Pancreas (tissue), 10 donors: Measurements from ENCODE around the gene AP5M1. TPM values are rescaled to one million over a fixed set of nuclear protein-coding genes. Genes with fewer than 3 reads are reported as not detected.
"Not testable (repeated sequence)": the region's sequence is repeated elsewhere in the genome, so short reads cannot be mapped to it uniquely, and the experiment has no call there.

ENCODE experiments used
- ATAC-seq, 4 donors: fragments of 200-7000 bp; cut with Tn5 transposase; one replicate each; pipeline versions ENCODE4 v1.8.0 to v1.9.1; 2020; ENCODE audit warnings: mild to moderate bottlenecking in 4 of 4, moderate library complexity in 4 of 4
- DNase-seq, 6 donors: peaks; one replicate each; pipeline ENCODE4 v3.0.0-alpha.2; 2020
- FAIRE-seq: peaks from 2 replicates; lab custom pipeline; 2012; peaks lifted over from hg19 to GRCh38; lab: Jason Lieb, UNC
- H3K27ac ChIP-seq, 4 donors: fragments of 200-600 bp; sonication (generic); 1 replicate in 3 of 4; 2 replicates in 1 of 4; pipeline versions ENCODE4 v1.5.0 to v1.8.0; 2020
- H3K27me3 ChIP-seq, 4 donors: fragments of 200-600 bp; one replicate each; pipeline ENCODE4 v1.8.0; 2021
- H3K36me3 ChIP-seq, 3 donors: fragments of 200-600 bp; sonication (generic) in 1 of 3; one replicate each; pipeline versions ENCODE4 v1.5.0 to v1.8.0; 2020 to 2021
- H3K4me1 ChIP-seq, 3 donors: fragments of 200-600 bp; one replicate each; pipeline ENCODE4 v1.8.0; 2021
- H3K4me3 ChIP-seq, 4 donors: fragments of 200-600 bp; sonication (generic) in 2 of 4; one replicate each; pipeline versions ENCODE4 v1.5.0 to v1.8.0; 2020 to 2021
- H3K9me3 ChIP-seq, 4 donors: fragments of 200-600 bp; one replicate each; pipeline ENCODE4 v1.8.0; 2021
- WGBS, 2 donors: extraction: QIAGEN DNeasy Blood & Tissue Kit; methylation state at CpG; one replicate each; pipeline ENCODE4 v1.1.7; 2013; 5-methylcytosine and 5-hydroxymethylcytosine counted together
- intact Hi-C, 3 donors: fragments of 100-400 bp; cut with DNase I; formaldehyde crosslinking; loops; one replicate each; pipeline versions ENCODE4 v1.11.1 to v1.14.2; 2022
- polyA plus RNA-seq, 2 donors: library from polyadenylated mRNA; stranded (reverse); fragments of 200-250 nt; gene quantifications; one replicate each; pipeline ENCODE4 v1.2.3, GENCODE V29; 2013
- total RNA-seq, 6 donors: library from RNA; stranded (reverse); fragmentation: NEBNext Ultra II Directional in 4 of 6; extraction: Animal tissue kit (Norgen Biotek cat#: 25700) in 4 of 6; gene quantifications; one replicate each; pipeline versions ENCODE4 v1.2.1 to v1.2.4, GENCODE V29; 2021 to 2023
- TF ChIP-seq, protein P1 (sequence below), 4 donors: fragments of 200-600 bp; sonication (generic) in 3 of 4; IDR thresholded peaks; one replicate each; pipeline versions ENCODE4 v1.5.0 to v1.8.0; 2021; ENCODE audit warnings: antibody characterized with exemption in 4 of 4
- donor health status: healthy with polysubstance abuse.
- donor health status: DM: no; HTN: no; CAD: no; lungs with moderate emphysema.
- donor health status: DM: no; HTN: no; CAD: no.
- donor health status: control.
- donor health status: control.
- donor health status: Bipolar disorder and iron deficiency.
- donor health status: DM: yes; HTN: yes; CAD: no.
- donor health status: DM: no; HTN: no; CAD: no.
- donor health status: DM: no; HTN: no; CAD: no.
- donor health status: DM: yes; HTN: yes; CAD: no.

The AP5M1 gene
- total and polyA plus RNA-seq, 8 donors, result 2.3 to 21.0 (median 10.6) TPM

DNA sequence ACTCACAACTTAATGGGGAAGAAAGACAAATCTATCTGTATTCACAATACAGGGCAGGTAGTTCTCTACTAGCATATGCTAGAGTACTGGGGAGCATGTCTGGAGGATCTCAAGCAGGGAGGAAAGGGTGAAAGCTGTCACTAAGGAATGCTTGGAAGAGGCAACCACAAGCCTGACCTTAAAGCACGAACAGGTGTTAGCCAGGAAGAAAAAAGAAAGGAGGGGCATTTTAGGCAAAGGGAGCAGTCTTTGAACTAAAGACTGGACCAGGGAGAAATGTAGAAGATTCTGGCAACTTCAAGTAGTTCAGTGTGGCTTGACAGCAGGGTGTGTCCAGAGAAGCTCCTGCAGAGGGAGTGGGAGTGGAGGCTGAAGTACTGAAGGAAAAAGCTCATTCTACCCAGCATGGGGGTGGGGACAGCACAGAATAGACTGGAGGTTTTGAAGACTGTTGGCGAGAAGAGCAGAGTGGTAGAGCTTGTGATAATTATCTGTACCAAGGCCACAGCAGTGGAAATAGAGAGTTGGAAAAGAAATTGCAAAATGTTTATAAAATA, 50.9 kb downstream of the AP5M1 start:
- Histone ChIP-seq H3K4me1 (no peaks in the 10 kb centered on the region), H3K9me3 (no peaks in the 10 kb centered on the region), H3K4me3 (no peak overlapping the region), H3K27me3 (no peaks in the 10 kb centered on the region), H3K36me3 (no peaks in the 10 kb centered on the region), H3K27ac (no peak overlapping the region)
- ATAC-seq (no peak), FAIRE-seq (no peak), DNase-seq (no peak)
- TF ChIP-seq, protein P1, sequence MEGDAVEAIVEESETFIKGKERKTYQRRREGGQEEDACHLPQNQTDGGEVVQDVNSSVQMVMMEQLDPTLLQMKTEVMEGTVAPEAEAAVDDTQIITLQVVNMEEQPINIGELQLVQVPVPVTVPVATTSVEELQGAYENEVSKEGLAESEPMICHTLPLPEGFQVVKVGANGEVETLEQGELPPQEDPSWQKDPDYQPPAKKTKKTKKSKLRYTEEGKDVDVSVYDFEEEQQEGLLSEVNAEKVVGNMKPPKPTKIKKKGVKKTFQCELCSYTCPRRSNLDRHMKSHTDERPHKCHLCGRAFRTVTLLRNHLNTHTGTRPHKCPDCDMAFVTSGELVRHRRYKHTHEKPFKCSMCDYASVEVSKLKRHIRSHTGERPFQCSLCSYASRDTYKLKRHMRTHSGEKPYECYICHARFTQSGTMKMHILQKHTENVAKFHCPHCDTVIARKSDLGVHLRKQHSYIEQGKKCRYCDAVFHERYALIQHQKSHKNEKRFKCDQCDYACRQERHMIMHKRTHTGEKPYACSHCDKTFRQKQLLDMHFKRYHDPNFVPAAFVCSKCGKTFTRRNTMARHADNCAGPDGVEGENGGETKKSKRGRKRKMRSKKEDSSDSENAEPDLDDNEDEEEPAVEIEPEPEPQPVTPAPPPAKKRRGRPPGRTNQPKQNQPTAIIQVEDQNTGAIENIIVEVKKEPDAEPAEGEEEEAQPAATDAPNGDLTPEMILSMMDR (IDR thresholded peaks at IDR 0.05), result no peak
- 38 to 54% methylated on average over 2 of the region's 2 CpGs for WGBS, 2 donors
- intact Hi-C loops, result loop anchor here in 1 of 3 donors (10.0 kb wide), 1 partner anchor 825 kb away; no protein-coding TSS in a partner anchor

DNA sequence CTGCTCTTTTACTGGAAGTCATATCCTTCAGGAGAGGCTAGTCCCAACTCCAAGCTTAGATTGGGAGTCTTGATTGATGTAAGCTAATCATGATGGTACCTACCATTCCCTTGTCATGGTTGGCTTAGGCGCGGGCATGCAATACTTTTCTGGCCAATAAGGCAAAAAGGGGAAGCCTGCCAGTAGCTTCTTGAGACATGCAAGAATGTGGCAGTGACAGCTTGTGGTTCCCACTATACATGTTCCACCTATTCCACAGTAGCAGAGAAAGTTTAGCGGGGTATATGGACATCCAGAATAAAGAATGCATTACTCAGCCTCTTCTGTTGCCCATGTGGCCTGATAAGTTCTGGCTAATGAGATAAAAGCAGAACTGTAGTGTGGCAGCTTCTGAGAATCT, 55.0 kb downstream of the AP5M1 start:
- ATAC-seq (no peak), DNase-seq (no peak), FAIRE-seq (no peak)
- intact Hi-C loops, result no loop called here
- Histone ChIP-seq H3K36me3 (no peaks in the 10 kb centered on the region), H3K4me3 (no peak overlapping the region), H3K4me1 (no peaks in the 10 kb centered on the region), H3K9me3 (no peaks in the 10 kb centered on the region), H3K27ac (no peak overlapping the region), H3K27me3 (no peaks in the 10 kb centered on the region)
- TF ChIP-seq, protein P1 (IDR thresholded peaks at IDR 0.05), result no peak
- 86 to 89% methylated on average over 3 of the region's 3 CpGs for WGBS, 2 donors

DNA sequence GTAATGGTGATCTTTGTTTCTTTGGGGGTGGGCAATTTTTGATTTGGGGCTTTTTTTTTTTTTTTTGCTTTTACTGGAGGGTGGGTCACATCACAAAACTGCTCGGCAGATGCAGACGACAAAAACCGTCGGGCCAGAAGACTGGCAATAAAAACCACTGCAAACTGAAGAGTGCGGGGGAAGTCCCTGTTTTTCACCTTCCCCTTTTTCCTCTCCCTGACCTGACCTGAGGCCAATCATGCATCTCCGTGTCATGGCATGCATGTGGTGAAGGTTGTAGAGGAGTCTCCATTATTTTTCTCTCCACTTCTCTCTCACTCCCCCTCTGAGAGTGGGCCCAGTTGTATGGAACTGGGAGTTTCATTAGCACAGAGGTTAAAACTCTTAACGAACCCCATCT, 57.5 kb downstream of the AP5M1 start:
- H3K36me3 ChIP-seq, result no peaks in the 10 kb centered on the region
- H3K4me3 ChIP-seq, result no peak overlapping the region
- TF ChIP-seq, protein P1 (IDR thresholded peaks at IDR 0.05), result no peak
- DNase-seq (no peak), ATAC-seq (no peak), FAIRE-seq (no peak)
- no peaks in the 10 kb centered on the region for H3K9me3 ChIP-seq
- intact Hi-C loops, result no loop called here
- no peaks in the 10 kb centered on the region for H3K4me1 ChIP-seq
- no peak overlapping the region for H3K27ac ChIP-seq
- H3K27me3 ChIP-seq, result no peaks in the 10 kb centered on the region
- 87 to 91% methylated on average over 7 of the region's 7 CpGs for WGBS, 2 donors

DNA sequence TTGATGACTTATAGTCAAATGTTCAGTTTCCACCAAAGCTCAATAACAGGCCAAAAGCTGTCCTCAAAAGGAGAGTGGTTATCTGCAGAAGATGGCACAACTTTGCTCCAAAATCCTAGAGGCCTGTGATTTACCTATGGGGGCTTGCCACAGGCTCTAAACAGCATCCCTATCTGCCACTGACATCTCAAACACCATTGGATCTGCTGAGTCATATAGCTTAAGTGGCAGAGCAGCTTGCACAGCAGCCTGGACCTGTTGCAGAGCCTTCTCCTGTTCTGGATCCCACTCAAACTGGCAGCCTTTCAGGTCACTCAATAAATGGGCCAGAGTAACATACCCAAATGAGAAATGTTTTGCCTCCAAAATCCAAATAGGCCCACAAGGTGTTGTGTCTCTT, 61.1 kb downstream of the AP5M1 start:
- Histone ChIP-seq H3K4me1 (no peaks in the 10 kb centered on the region), H3K27me3 (no peaks in the 10 kb centered on the region), H3K4me3 (no peak overlapping the region), H3K36me3 (no peaks in the 10 kb centered on the region), H3K27ac (no peak overlapping the region), H3K9me3 (no peaks in the 10 kb centered on the region)
- intact Hi-C loops, result no loop called here
- TF ChIP-seq, protein P1 (IDR thresholded peaks at IDR 0.05), result no peak
- ATAC-seq (no peak), FAIRE-seq (no peak), DNase-seq (no peak)

DNA sequence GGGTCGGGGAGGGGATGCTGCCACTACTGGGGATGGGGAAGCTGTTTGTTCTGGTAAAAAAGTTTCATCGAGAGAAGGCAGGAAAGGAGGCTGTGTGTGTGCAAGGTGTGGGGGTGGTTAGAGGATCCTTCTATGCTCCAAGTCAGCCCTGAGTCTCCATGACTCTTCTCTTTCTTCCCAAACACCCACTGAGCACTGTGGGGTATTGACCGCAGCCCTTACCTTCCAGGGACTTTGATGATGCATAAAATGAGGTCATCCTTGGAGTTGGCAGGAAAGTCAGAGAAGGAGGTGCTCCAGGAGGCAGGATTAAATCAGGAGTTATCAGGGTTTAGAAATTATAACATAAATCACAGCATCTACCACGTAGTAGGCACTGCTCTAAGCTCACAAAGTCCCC, 63.7 kb downstream of the AP5M1 start:
- H3K36me3 ChIP-seq, intact Hi-C loops, H3K9me3 ChIP-seq, H3K27ac ChIP-seq, H3K4me1 ChIP-seq, H3K4me3 ChIP-seq, ATAC-seq, DNase-seq, H3K27me3 ChIP-seq, FAIRE-seq: not testable (repeated sequence)
- 71 to 92% methylated on average over 3 to 4 of the region's 4 CpGs for WGBS, 2 donors

DNA sequence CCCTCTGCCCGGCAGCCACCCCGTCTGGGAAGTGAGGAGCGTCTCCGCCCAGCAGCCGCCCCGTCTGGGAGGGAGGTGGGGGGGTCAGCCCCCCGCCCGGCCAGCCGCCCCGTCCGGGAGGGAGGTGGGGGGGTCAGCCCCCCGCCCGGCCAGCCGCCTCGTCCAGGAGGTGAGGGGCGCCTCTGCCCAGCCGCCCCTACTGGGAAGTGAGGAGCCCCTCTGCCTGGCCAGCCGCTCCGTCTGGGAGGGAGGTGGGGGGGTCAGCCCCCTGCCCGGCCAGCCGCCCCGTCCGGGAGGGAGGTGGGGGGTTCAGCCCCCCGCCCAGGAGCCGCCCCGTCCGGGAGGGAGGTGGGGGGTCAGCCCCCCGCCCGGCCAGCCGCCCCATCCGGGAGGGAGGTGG, 65.0 kb downstream of the AP5M1 start:
- FAIRE-seq, intact Hi-C loops, H3K4me1 ChIP-seq: not testable (repeated sequence)

DNA sequence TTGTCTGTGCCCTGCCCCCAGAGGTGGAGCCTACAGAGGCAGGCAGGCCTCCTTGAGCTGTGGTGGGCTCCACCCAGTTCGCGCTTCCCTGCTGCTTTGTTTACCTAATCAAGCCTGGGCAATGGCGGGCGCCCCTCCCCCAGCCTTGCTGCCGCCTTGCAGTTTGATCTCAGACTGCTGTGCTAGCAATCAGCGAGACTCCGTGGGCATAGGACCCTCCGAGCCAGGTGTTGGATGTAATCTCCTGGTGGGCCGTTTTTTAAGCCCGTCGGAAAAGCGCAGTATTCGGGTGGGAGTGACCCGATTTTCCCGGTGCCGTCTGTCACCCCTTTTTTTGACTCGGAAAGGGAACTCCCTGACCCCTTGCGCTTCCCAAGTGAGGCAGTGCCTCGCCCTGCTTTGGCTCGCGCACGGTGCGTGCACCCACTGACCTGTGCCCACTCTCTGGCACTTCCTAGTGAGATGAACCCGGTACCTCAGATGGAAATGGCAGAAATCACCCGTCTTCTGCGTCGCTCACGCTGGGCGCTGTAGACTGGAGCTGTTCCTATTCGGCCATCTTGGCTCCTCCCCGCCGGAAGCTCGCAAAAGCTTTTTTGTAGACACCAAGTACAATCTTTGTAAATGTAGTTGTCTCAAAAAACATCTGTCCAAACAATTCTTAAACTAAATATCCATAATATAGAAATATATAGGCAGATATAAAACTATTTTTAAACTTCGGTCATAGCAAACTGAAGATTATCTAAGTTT, 75.0 kb downstream of the AP5M1 start:
- H3K4me1 ChIP-seq, ATAC-seq, H3K9me3 ChIP-seq, DNase-seq, H3K4me3 ChIP-seq, intact Hi-C loops, FAIRE-seq, H3K27me3 ChIP-seq, H3K36me3 ChIP-seq, H3K27ac ChIP-seq: not testable (repeated sequence)
- WGBS, 2 donors, result 72 to 75% methylated on average over 33 to 34 of the region's 34 CpGs

More for the DNA sequence above, 65.0 kb downstream of the AP5M1 start:
- not testable (repeated sequence) for ATAC-seq, H3K27ac ChIP-seq, H3K4me3 ChIP-seq, H3K36me3 ChIP-seq, H3K9me3 ChIP-seq, DNase-seq, H3K27me3 ChIP-seq
- WGBS, 2 donors, result 82 to 91% methylated on average over 11 to 22 of the region's 31 CpGs
